HG03521 (cell line): Measurements from ENCODE around the gene MOB3C.
A peak's percentile ranks its signal among the peaks of the same experiment; 100 is the strongest.

Experiments
- ATAC-seq: cut with Tn5 transposase; IDR thresholded peaks from one replicate; pipeline ENCODE4 v1.9.1; 2021; ENCODE audit warnings: mild to moderate bottlenecking, moderate library complexity; ENCODE audit not compliant: unreplicated experiment

The MOB3C gene

DNA sequence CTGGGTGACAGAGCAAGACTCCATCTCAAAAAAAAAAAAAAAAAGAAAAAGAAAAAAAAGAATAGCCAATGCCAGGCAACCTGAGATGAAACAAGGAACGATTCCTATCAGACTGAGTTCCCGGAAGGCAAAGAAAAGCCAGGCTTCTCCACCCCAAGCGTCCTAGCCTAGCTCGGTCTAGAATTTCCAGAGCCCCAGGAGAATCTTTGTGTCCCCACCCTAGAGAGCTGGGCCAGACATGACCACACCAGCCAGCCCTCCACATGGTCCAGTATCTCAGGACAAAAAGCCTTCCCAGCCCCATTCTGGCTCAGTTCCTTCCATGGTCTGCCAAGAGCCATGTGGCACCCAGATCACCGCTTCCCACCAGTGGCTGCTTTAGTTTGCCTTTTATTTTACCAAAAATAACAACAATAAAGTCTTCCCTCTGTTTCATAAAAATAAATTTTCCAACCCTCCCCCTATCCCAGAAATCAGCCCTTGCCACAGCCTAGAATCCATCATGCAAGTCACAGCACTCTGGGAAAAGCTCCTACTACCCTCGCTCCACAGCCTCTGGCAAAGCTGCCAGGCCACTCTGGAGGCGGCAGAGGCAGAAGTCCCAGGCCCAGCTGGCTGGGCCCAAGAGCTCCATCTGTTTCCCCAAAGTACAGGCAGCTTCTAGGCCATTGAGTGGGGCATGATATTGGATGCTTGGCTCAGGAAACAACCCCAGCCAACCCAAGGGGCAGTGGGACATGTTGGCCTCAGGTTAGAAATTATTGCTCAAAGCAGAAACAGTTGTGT is 9.1 kb downstream of the MOB3C start:
- no peak for ATAC-seq

- no peak for ATAC-seq
Observed at GRCh38 chr1:46606255-46606965, 10.2 kb downstream of the MOB3C start.

GRCh38 chr1:46605232-46605631 is 11.4 kb downstream of the MOB3C start:
- no peak for ATAC-seq

DNA sequence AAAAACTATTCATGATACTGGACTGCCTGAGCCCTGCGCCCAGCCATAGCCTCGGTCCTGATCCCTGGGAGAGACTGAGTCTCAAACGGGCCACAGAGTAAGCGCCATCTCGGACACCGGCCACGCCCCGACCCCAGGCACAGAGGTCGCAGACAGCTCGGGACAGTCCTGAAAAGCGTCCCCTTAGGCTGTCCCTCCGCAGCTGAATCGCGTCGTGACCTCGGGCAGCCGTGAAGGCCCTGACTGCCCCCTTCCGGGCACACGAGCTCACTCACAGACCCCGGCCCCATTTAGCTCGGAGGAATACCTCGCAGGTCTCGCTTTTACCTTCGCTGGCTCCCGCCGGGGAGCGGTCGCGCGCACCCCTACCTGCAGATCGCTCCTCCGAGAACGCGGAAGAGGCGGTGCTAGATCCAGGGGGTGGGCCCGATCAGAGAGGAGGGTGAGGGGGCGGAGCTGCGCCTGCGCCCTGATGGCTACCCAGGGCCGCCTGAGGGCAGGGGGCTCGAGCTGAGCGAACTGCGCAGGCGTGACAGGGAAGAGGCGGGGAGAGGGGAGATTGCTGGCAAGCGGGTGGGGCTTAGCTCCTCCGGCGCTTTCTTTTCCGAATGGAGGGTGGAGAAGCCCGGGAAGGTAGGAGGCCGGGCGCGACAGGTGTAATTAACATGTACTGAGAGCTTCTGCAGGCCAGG is 12.6 kb downstream of the MOB3C start, which contains the start of gene MKNK1:
MKNK1 (minus strand) TSS at position 411 of the 692 bp plus-strand sequence. CDS start 20,941 bp downstream, outside the sequence.
- peak; percentile 95 for ATAC-seq

GRCh38 chr1:46603481-46603857 is 13.1 kb downstream of the MOB3C start:
- no peak for ATAC-seq

DNA sequence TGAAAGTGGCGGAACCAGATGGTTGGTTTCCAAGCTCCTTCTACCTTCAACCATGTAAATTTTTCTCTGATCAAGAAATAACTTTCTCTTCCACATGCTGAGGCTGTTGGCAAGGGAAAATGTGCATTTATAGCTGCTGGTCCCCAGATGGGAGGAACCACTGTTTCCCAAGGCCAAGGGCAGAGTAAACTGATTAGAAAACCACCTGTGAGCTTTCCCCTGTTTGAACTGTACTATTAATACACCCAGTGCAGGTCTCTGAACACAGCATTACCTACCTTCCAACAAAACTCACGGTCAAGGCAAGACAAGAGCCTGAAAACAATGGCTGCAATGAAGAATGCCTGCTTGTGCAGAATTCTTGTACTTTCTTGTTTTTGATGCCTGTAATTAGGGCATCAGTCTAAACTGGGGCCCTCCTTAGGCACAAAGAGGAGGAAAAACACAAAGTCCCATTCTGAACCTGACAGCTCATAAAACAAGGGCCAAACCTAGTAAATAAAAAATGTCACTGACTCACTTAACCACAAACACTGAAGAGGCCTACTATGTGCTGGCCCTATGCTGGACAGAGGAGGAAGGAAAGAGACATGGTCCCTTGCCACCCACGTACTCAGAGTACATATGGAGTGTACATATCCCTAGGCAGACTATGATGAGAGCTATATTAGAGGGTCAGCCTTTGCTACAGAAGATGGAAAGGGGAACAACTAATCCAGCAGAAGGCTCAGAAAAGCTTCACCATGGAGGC is 15.2 kb downstream of the MOB3C start:
- no peak for ATAC-seq

- no peak for ATAC-seq
Observed at GRCh38 chr1:46599059-46599970, 17.3 kb downstream of the MOB3C start.

- ATAC-seq, result no peak
Observed at GRCh38 chr1:46596846-46597245, 19.8 kb downstream of the MOB3C start.

DNA sequence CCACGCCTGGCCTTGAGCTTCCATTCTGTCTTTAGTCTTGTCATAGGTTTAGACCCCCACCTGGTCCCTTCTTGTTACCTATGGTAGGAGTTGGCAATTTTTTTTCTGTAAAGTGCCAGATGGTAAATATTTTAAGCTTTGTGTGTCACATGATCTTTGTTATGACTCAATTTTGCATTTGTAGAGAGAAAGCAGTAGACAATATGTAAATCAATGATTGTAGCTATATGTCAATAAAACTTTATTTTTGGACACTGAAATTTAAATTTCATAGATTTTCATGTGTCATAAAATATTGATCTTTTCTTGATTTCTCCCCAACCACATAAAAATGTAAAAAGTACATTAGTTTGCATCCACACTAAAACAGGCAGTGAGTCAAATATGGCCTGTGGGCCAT is 20.6 kb downstream of the MOB3C start:
- ATAC-seq, result no peak

GRCh38 chr1:46595127-46595526 is 21.5 kb downstream of the MOB3C start:
- ATAC-seq, result no peak

DNA sequence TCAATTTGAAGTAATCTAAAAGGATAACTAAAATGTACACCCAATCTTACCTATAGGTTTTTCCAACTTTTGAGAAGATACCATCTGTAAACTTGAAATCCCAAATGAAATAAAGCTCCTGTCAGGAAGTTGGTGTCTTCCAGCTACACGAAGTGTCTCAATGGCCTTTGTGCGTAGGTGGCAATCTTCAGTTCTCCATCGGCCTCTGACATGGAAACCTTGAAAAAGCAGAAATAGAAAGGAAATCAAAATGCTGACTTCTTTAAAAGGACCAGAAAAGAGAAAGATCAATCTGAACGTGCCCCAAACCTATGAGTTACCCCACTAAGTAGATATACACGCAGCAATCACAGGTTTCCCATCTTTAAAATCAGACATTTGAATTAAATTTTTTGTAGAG is 22.5 kb downstream of the MOB3C start:
- no peak for ATAC-seq

DNA sequence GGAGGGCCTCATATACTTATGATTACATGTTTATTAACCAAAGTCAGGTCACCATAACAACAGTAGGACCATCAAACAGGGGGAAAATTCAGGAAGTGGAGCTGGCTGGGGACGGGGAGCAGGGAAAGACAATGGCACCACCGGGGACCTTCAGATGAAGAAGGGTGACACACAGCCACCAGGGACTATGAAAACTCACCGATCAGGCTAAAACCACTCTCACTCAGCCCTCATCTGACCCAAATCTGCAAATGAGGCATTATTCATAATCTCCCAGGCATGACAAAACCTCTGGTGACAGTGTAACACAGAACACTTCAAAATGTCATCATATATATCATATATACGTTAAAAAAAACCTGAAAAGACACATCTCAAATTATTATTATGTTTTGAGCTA is 23.8 kb downstream of the MOB3C start:
- ATAC-seq, result no peak

- ATAC-seq, result no peak
Observed at GRCh38 chr1:46589529-46589928, 27.1 kb downstream of the MOB3C start.

DNA sequence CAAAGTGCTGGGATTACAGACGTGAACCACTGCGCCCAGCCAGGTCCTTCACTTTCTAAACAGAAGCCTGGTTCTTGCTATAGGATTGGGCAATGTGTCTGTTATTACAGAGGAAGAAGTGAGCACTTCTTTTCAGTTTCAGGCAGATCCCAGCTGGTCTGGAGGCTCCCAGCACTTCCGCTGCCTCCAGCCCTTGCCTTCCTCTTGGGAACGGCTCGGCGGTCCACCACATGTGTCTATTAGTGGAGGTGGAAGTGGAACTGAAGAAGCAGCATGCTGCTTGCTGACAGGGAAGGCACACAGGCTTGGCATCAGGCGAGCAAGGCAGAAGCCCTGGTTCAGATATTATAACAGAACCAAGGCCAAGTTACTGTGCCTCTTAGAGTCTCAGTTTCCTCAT is 29.5 kb downstream of the MOB3C start:
- ATAC-seq, result no peak

GRCh38 chr1:46585312-46585938 is 31.2 kb downstream of the MOB3C start:
- no peak for ATAC-seq

- no peak for ATAC-seq
Observed at GRCh38 chr1:46583494-46583893, 33.1 kb downstream of the MOB3C start.

GRCh38 chr1:46582972-46583371 is 33.6 kb downstream of the MOB3C start:
- no peak for ATAC-seq

- no peak for ATAC-seq
Observed at GRCh38 chr1:46581681-46582455, 34.7 kb downstream of the MOB3C start.
